Loucy (cell line): ENCODE results near the gene PDXDC1.
"Not testable (repeated sequence)": the region's sequence is repeated elsewhere in the genome, so short reads cannot be mapped to it uniquely, and the experiment has no call there.

Experiments used
- H2AFZ ChIP-seq: fragments of 200-600 bp; sonication (generic); 2 replicates; pipeline ENCODE4 v1.6.0; 2016; ENCODE audit warnings: antibody characterized with exemption, mild to moderate bottlenecking, low read length, moderate library complexity
- H3F3A ChIP-seq: fragments of 200-600 bp; 2 replicates; pipeline ENCODE4 v1.6.0; 2016; ENCODE audit warnings: antibody characterized with exemption, low read depth, mild to moderate bottlenecking
- H3K27me3 ChIP-seq: fragments of 200-600 bp; sonication (generic); 2 replicates; pipeline ENCODE4 v1.6.1; 2014; ENCODE audit warnings: low read length, mild to moderate bottlenecking; ENCODE audit not compliant: insufficient read depth, poor library complexity, severe bottlenecking
- H3K36me3 ChIP-seq: fragments of 200-600 bp; sonication (generic); 2 replicates; pipeline ENCODE4 v1.6.1; 2016; ENCODE audit warnings: low read length; ENCODE audit not compliant: insufficient read depth
- H3K4me1 ChIP-seq: fragments of 200-600 bp; sonication (generic); 2 replicates; pipeline ENCODE4 v1.5.1; 2014; ENCODE audit warnings: low read length, mild to moderate bottlenecking; ENCODE audit not compliant: insufficient read depth, poor library complexity, severe bottlenecking
- H3K4me2 ChIP-seq: fragments of 200-600 bp; sonication (generic); 2 replicates; pipeline ENCODE4 v1.6.0; 2014; ENCODE audit warnings: antibody characterized with exemption, low read length, low read depth, mild to moderate bottlenecking; ENCODE audit not compliant: poor library complexity, severe bottlenecking
- H3K4me3 ChIP-seq: fragments of 200-600 bp; sonication (generic); 2 replicates; pipeline ENCODE4 v1.5.1; 2014; ENCODE audit warnings: low read length, mild to moderate bottlenecking, mixed read lengths; ENCODE audit not compliant: poor library complexity, severe bottlenecking
- H3K79me2 ChIP-seq: fragments of 200-600 bp; sonication (generic); 2 replicates; pipeline ENCODE4 v1.6.1; 2014; ENCODE audit warnings: low read length; ENCODE audit not compliant: insufficient read depth
- H3K9ac ChIP-seq: fragments of 200-600 bp; sonication (generic); 2 replicates; pipeline ENCODE4 v1.6.0; 2014; ENCODE audit warnings: mild to moderate bottlenecking, low read depth, low read length, moderate library complexity; ENCODE audit not compliant: poor library complexity, severe bottlenecking
- H3K9me2 ChIP-seq: fragments of 200-600 bp; sonication (generic); replicated peaks from 2 replicates; pipeline ENCODE4 v1.6.1; 2016; ENCODE audit warnings: low read depth, low read length, mixed read lengths
- H3K9me3 ChIP-seq: fragments of 200-600 bp; sonication (generic); 2 replicates; pipeline ENCODE4 v1.6.1; 2014; ENCODE audit warnings: mild to moderate bottlenecking, antibody characterized with exemption, low read length, low read depth; ENCODE audit not compliant: insufficient read depth
- H4K20me1 ChIP-seq: fragments of 200-600 bp; sonication (generic); 2 replicates; pipeline ENCODE4 v1.6.0; 2014; ENCODE audit warnings: antibody characterized with exemption, low read length, mild to moderate bottlenecking; ENCODE audit not compliant: insufficient read depth, poor library complexity, severe bottlenecking
- CTCF ChIP-seq: fragments of 200-600 bp; sonication (generic); conservative IDR thresholded peaks from 2 replicates; pipeline ENCODE4 v1.5.1; 2014; ENCODE audit warnings: mild to moderate bottlenecking, antibody characterized with exemption, low read length
- EZH2phosphoT487 ChIP-seq: fragments of 200-600 bp; IDR thresholded peaks from 2 replicates; pipeline ENCODE4 v1.6.1; 2018; ENCODE audit warnings: antibody characterized with exemption, mild to moderate bottlenecking, moderate library complexity, borderline replicate concordance

PDXDC1 gene

GRCh38 chr16:15140444-15141365 is 165.9 kb downstream of the PDXDC1 start:
- H3K9ac ChIP-seq, H3K4me3 ChIP-seq, H3K27me3 ChIP-seq, H3K4me1 ChIP-seq, H3K9me2 ChIP-seq, H3K9me3 ChIP-seq, H3K36me3 ChIP-seq, H3K79me2 ChIP-seq, H3K4me2 ChIP-seq, H3F3A ChIP-seq, H2AFZ ChIP-seq, H4K20me1 ChIP-seq: not testable (repeated sequence)

GRCh38 chr16:15141586-15141985 is 166.8 kb downstream of the PDXDC1 start:
- Histone ChIP-seq H3K9ac (no peak overlapping the region), H3K9me2 (no peaks in the 10 kb centered on the region), H3K4me2 (no peak overlapping the region), H2AFZ (no peak overlapping the region), H3F3A (no peaks in the 10 kb centered on the region), H3K4me1 (no peaks in the 10 kb centered on the region), H3K27me3 (no peaks in the 10 kb centered on the region), H3K4me3 (no peak overlapping the region), H3K79me2 (no peaks in the 10 kb centered on the region), H3K36me3 (no peaks in the 10 kb centered on the region), H3K9me3 (no peaks in the 10 kb centered on the region), H4K20me1 (no peaks in the 10 kb centered on the region)
- TF ChIP-seq EZH2phosphoT487: no peak
- TF ChIP-seq CTCF: no peak

GRCh38 chr16:15142107-15142890 is 167.5 kb downstream of the PDXDC1 start:
- H3K4me2 ChIP-seq, H3F3A ChIP-seq: not testable (repeated sequence)

GRCh38 chr16:15142891-15143600 is 168.2 kb downstream of the PDXDC1 start:
- not testable (repeated sequence) for H3K79me2 ChIP-seq, H4K20me1 ChIP-seq

More at GRCh38 chr16:15142107-15142890, 167.5 kb downstream of the PDXDC1 start:
- not testable (repeated sequence) for H3K9ac ChIP-seq, H2AFZ ChIP-seq, H3K79me2 ChIP-seq, H3K27me3 ChIP-seq, H3K36me3 ChIP-seq, H3K4me1 ChIP-seq, H4K20me1 ChIP-seq, H3K4me3 ChIP-seq, H3K9me2 ChIP-seq, H3K9me3 ChIP-seq

GRCh38 chr16:15143601-15144091 is 168.8 kb downstream of the PDXDC1 start:
- not testable (repeated sequence) for H3K9ac ChIP-seq, H3K36me3 ChIP-seq, H3K9me3 ChIP-seq, H3K4me2 ChIP-seq, H4K20me1 ChIP-seq, H3K9me2 ChIP-seq, H3K79me2 ChIP-seq, H3K27me3 ChIP-seq, H3F3A ChIP-seq, H2AFZ ChIP-seq, H3K4me3 ChIP-seq, H3K4me1 ChIP-seq

More at GRCh38 chr16:15142891-15143600, 168.2 kb downstream of the PDXDC1 start:
- H2AFZ ChIP-seq, H3K4me3 ChIP-seq, H3F3A ChIP-seq, H3K9me2 ChIP-seq, H3K9me3 ChIP-seq, H3K36me3 ChIP-seq, H3K4me2 ChIP-seq, H3K4me1 ChIP-seq, H3K9ac ChIP-seq, H3K27me3 ChIP-seq: not testable (repeated sequence)

- not testable (repeated sequence) for H3K79me2 ChIP-seq, H3K4me3 ChIP-seq, H3K36me3 ChIP-seq, H3K27me3 ChIP-seq, H2AFZ ChIP-seq, H3K9me2 ChIP-seq, H3K4me2 ChIP-seq, H4K20me1 ChIP-seq, H3K9ac ChIP-seq, H3K4me1 ChIP-seq, H3K9me3 ChIP-seq, H3F3A ChIP-seq
Measured at GRCh38 chr16:15144092-15144631, 169.3 kb downstream of the PDXDC1 start.
